ENCODE data around the gene TSPAN31. TPM values are rescaled to one million over a fixed set of nuclear protein-coding genes. Genes with fewer than 3 reads are reported as not detected.

The TSPAN31 gene
- total RNA-seq, 1 donor from 2014 or later: 18.6 TPM

- H3K27me3 Mint-ChIP-seq (ENCODE audit: low read depth, unreplicated experiment): peaks cover 32% of the 10 kb centered on the region
- H3K4me1 Mint-ChIP-seq (ENCODE audit: low read depth, unreplicated experiment): peaks cover 14% of the 10 kb centered on the region
- Histone ChIP-seq H3K9me3 (ENCODE audit: insufficient read depth, low read depth, low read length) (no peaks in the 10 kb centered on the region), H3K79me2 (ENCODE audit: insufficient read depth, low read length) (peaks cover 7% of the 10 kb centered on the region), H3K9ac (ENCODE audit: low read length) (no peak overlapping the region), H3K4me3 (ENCODE audit: insufficient read depth, low read depth, low read length) (no peak overlapping the region), H3K27ac (ENCODE audit: low read depth, low read length) (no peak overlapping the region), H3K27me3 (ENCODE audit: insufficient read depth, low read length) (peaks cover 50% of the 10 kb centered on the region), H3K4me1 (ENCODE audit: insufficient read depth, low read length) (peaks cover 12% of the 10 kb centered on the region), H3K4me2 (ENCODE audit: low read length) (no peak overlapping the region), H4K20me1 (ENCODE audit: insufficient read depth, low read length) (peaks cover 9% of the 10 kb centered on the region), H2AFZ (ENCODE audit: low read depth, low read length) (no peak overlapping the region), H3K36me3 (ENCODE audit: insufficient read depth, low read length) (no peaks in the 10 kb centered on the region)
- no peak overlapping the region for H3K27ac Mint-ChIP-seq (ENCODE audit: unreplicated experiment)
- no peak overlapping the region for H3K4me3 Mint-ChIP-seq (ENCODE audit: unreplicated experiment)
- peaks cover 3% of the 10 kb centered on the region for H3K36me3 Mint-ChIP-seq (ENCODE audit: low read depth, unreplicated experiment)
- no peak for FAIRE-seq
- H3K9me3 Mint-ChIP-seq (ENCODE audit: unreplicated experiment): no peaks in the 10 kb centered on the region
- TF ChIP-seq CTCF (IDR thresholded peaks at IDR 0.05; ENCODE audit: insufficient read depth, low read depth, low read length) (no peak), EZH2 (IDR thresholded peaks at IDR 0.05; ENCODE audit: insufficient read depth, low read length) (no peak)
- DNase-seq (ENCODE audit: low read depth): no peak
Observed at GRCh38 chr12:57740656-57741412, 4.0 kb upstream of the TSPAN31 start.

GRCh38 chr12:57741413-57741789 is 3.4 kb upstream of the TSPAN31 start:
- Mint-ChIP-seq H3K4me1 (ENCODE audit: low read depth, unreplicated experiment) (peaks cover 12% of the 10 kb centered on the region), H3K27ac (ENCODE audit: unreplicated experiment) (no peak overlapping the region), H3K27me3 (ENCODE audit: low read depth, unreplicated experiment) (peaks cover 29% of the 10 kb centered on the region), H3K9me3 (ENCODE audit: unreplicated experiment) (no peaks in the 10 kb centered on the region), H3K36me3 (ENCODE audit: low read depth, unreplicated experiment) (peaks cover 8% of the 10 kb centered on the region), H3K4me3 (ENCODE audit: unreplicated experiment) (no peak overlapping the region)
- no peak overlapping the region for H3K4me2 ChIP-seq (ENCODE audit: low read length)
- DNase-seq (ENCODE audit: low read depth): no peak
- no peak overlapping the region for H3K9ac ChIP-seq (ENCODE audit: low read length)
- no peaks in the 10 kb centered on the region for H3K9me3 ChIP-seq (ENCODE audit: insufficient read depth, low read depth, low read length)
- H4K20me1 ChIP-seq (ENCODE audit: insufficient read depth, low read length): peaks cover 8% of the 10 kb centered on the region
- peaks cover 12% of the 10 kb centered on the region for H3K4me1 ChIP-seq (ENCODE audit: insufficient read depth, low read length)
- no peak overlapping the region for H2AFZ ChIP-seq (ENCODE audit: low read depth, low read length)
- H3K79me2 ChIP-seq (ENCODE audit: insufficient read depth, low read length): peaks cover 7% of the 10 kb centered on the region
- peaks cover 2% of the 10 kb centered on the region for H3K36me3 ChIP-seq (ENCODE audit: insufficient read depth, low read length)
- no peak for TF ChIP-seq CTCF (IDR thresholded peaks at IDR 0.05; ENCODE audit: insufficient read depth, low read depth, low read length)
- TF ChIP-seq EZH2 (IDR thresholded peaks at IDR 0.05; ENCODE audit: insufficient read depth, low read length): no peak
- FAIRE-seq: no peak
- no peak overlapping the region for H3K4me3 ChIP-seq (ENCODE audit: insufficient read depth, low read depth, low read length)
- H3K27me3 ChIP-seq (ENCODE audit: insufficient read depth, low read length): peaks cover 44% of the 10 kb centered on the region
- H3K27ac ChIP-seq (ENCODE audit: low read depth, low read length): no peak overlapping the region

Measured in astrocyte (in vitro differentiated cells and primary cell).